Liver (tissue), 3 donors: ENCODE results near the gene AFAP1L2.

ENCODE experiments used
- ATF3 ChIP-seq: IDR thresholded peaks from 2 replicates; pipeline ENCODE4 v1.6.1; 2016; ENCODE audit warnings: antibody characterized with exemption
- CTCF ChIP-seq: fragments of 150-350 bp; IDR thresholded peaks from 2 replicates; pipeline ENCODE4 v1.5.1; 2017; ENCODE audit warnings: improper control_type of control experiment, low read depth, low read length; ENCODE audit not compliant: missing input control
- GABPA ChIP-seq, 2 donors: IDR thresholded peaks in 1 of 2; conservative IDR thresholded peaks in 1 of 2; 2 replicates each; pipeline ENCODE4 v1.6.1; 2016; ENCODE audit warnings: antibody characterized with exemption in 2 of 2, mild to moderate bottlenecking in 1 of 2, moderate library complexity in 1 of 2
- HNF4A ChIP-seq, 2 donors: conservative IDR thresholded peaks; 2 replicates each; pipeline ENCODE4 v1.6.1; 2016; ENCODE audit warnings: antibody characterized with exemption in 2 of 2, mild to moderate bottlenecking in 2 of 2
- MAX ChIP-seq: IDR thresholded peaks from 2 replicates; pipeline ENCODE4 v1.6.1; 2016; ENCODE audit warnings: antibody characterized with exemption
- RAD21 ChIP-seq, 2 donors: IDR thresholded peaks; 2 replicates each; pipeline ENCODE4 v1.6.1; 2016; ENCODE audit warnings: antibody characterized with exemption in 2 of 2, mild to moderate bottlenecking in 2 of 2
- donor health status: healthy.
- donor health status: healthy.

- TF ChIP-seq MAX (no peak), ATF3 (no peak), GABPA (IDR thresholded peaks at IDR 0.05 in 1 of 2, conservative IDR thresholded peaks at IDR 0.05 in 1 of 2) (no peak), CTCF (no peak), HNF4A (conservative IDR thresholded peaks at IDR 0.05) (no peak), RAD21 (IDR thresholded peaks at IDR 0.05) (no peak)
Measured at GRCh38 chr10:114418109-114418508, 13.8 kb upstream of the AFAP1L2 start.
